ENCODE results near the gene TBC1D14. TPM values are rescaled to one million over a fixed set of nuclear protein-coding genes. Genes with fewer than 3 reads are reported as not detected.

Gene TBC1D14
- total and polyA plus RNA-seq, 2 experiments from 2014 or later: 33.6 to 50.8 TPM

- H3K4me3 ChIP-seq: no peak overlapping the region
- H3K27me3 ChIP-seq: no peaks in the 10 kb centered on the region
- DNase-seq (ENCODE audit: low spot score): no peak
- H3K4me1 ChIP-seq (ENCODE audit: insufficient read depth): peaks cover 36% of the 10 kb centered on the region
- no peaks in the 10 kb centered on the region for H3K9me3 ChIP-seq (ENCODE audit: low read depth)
- H4K20me1 ChIP-seq (ENCODE audit: insufficient read depth, poor library complexity, severe bottlenecking): peaks cover 36% of the 10 kb centered on the region
- H3K9me2 ChIP-seq (replicated peaks; ENCODE audit: insufficient read depth): no peaks in the 10 kb centered on the region
- peak overlapping the region; percentile 63 for H3K27ac ChIP-seq
- no peak overlapping the region for H2AFZ ChIP-seq
- TF ChIP-seq EZH2phosphoT487 (IDR thresholded peaks at IDR 0.05; ENCODE audit: low read depth, severe bottlenecking, unreplicated experiment) (no peak), CTCF (IDR thresholded peaks at IDR 0.05; ENCODE audit: poor library complexity) (no peak), EZH2 (IDR thresholded peaks at IDR 0.05; ENCODE audit: borderline replicate concordance) (no peak)
- no peaks in the 10 kb centered on the region for H3K36me3 ChIP-seq (replicated peaks; ENCODE audit: insufficient read depth, low read depth)
- WGBS (ENCODE audit: low lambda C conversion rate, missing lambda C conversion rate): 93% methylated on average over 11 of the region's 11 CpGs
- peaks cover 81% of the 10 kb centered on the region for H3K79me2 ChIP-seq
- peak overlapping the region; percentile 37 for H3K4me2 ChIP-seq
Measured at GRCh38 chr4:6991249-6991648, 81.6 kb downstream of the TBC1D14 start.

GRCh38 chr4:6991771-6992557 lies 82.3 kb downstream of the TBC1D14 start:
- peaks cover 36% of the 10 kb centered on the region for H3K4me1 ChIP-seq (ENCODE audit: insufficient read depth)
- peak overlapping the region; percentile 37 for H3K4me2 ChIP-seq
- no peak for TF ChIP-seq CTCF (IDR thresholded peaks at IDR 0.05; ENCODE audit: poor library complexity)
- TF ChIP-seq EZH2 (IDR thresholded peaks at IDR 0.05; ENCODE audit: borderline replicate concordance): no peak
- TF ChIP-seq EZH2phosphoT487 (IDR thresholded peaks at IDR 0.05; ENCODE audit: low read depth, severe bottlenecking, unreplicated experiment): no peak
- peak overlapping the region; percentile 63 for H3K27ac ChIP-seq
- no peak overlapping the region for H2AFZ ChIP-seq
- peak; percentile 50 for DNase-seq (ENCODE audit: low spot score)
- peaks cover 81% of the 10 kb centered on the region for H3K79me2 ChIP-seq
- peaks cover 36% of the 10 kb centered on the region for H4K20me1 ChIP-seq (ENCODE audit: insufficient read depth, poor library complexity, severe bottlenecking)
- no peaks in the 10 kb centered on the region for H3K9me3 ChIP-seq (ENCODE audit: low read depth)
- H3K36me3 ChIP-seq (replicated peaks; ENCODE audit: insufficient read depth, low read depth): no peaks in the 10 kb centered on the region
- H3K4me3 ChIP-seq: no peak overlapping the region
- 83% methylated on average over 15 of the region's 15 CpGs for WGBS (ENCODE audit: low lambda C conversion rate, missing lambda C conversion rate)
- no peaks in the 10 kb centered on the region for H3K9me2 ChIP-seq (replicated peaks; ENCODE audit: insufficient read depth)
- H3K27me3 ChIP-seq: no peaks in the 10 kb centered on the region

GRCh38 chr4:6992728-6993677 lies 83.4 kb downstream of the TBC1D14 start:
- no peak for DNase-seq (ENCODE audit: low spot score)
- 67% methylated on average over 15 of the region's 15 CpGs for WGBS (ENCODE audit: low lambda C conversion rate, missing lambda C conversion rate)

More at GRCh38 chr4:6992728-6993677, 83.4 kb downstream of the TBC1D14 start:
- no peaks in the 10 kb centered on the region for H3K9me2 ChIP-seq (replicated peaks; ENCODE audit: insufficient read depth)
- TF ChIP-seq EZH2phosphoT487 (IDR thresholded peaks at IDR 0.05; ENCODE audit: low read depth, severe bottlenecking, unreplicated experiment) (no peak), EZH2 (IDR thresholded peaks at IDR 0.05; ENCODE audit: borderline replicate concordance) (no peak), CTCF (IDR thresholded peaks at IDR 0.05; ENCODE audit: poor library complexity) (no peak)
- no peaks in the 10 kb centered on the region for H3K27me3 ChIP-seq
- no peak overlapping the region for H3K4me3 ChIP-seq
- H4K20me1 ChIP-seq (ENCODE audit: insufficient read depth, poor library complexity, severe bottlenecking): peaks cover 36% of the 10 kb centered on the region
- peak overlapping the region; percentile 1 for H3K4me2 ChIP-seq
- peak overlapping the region; percentile 63 for H3K27ac ChIP-seq
- H3K4me1 ChIP-seq (ENCODE audit: insufficient read depth): peaks cover 33% of the 10 kb centered on the region
- peaks cover 78% of the 10 kb centered on the region for H3K79me2 ChIP-seq
- no peak overlapping the region for H2AFZ ChIP-seq
- no peaks in the 10 kb centered on the region for H3K36me3 ChIP-seq (replicated peaks; ENCODE audit: insufficient read depth, low read depth)
- H3K9me3 ChIP-seq (ENCODE audit: low read depth): no peaks in the 10 kb centered on the region
